Spleen (tissue), 11 donors: ENCODE results near the gene RAPH1. TPM values are rescaled to one million over a fixed set of nuclear protein-coding genes. Genes with fewer than 3 reads are reported as not detected.
"Not testable (repeated sequence)": the region's sequence is repeated elsewhere in the genome, so short reads cannot be mapped to it uniquely, and the experiment has no call there.

Experiments used
- DNase-seq: peaks from one replicate; pipeline ENCODE4 v3.0.0-alpha.2; 2020
- H3K27ac ChIP-seq, 8 donors: fragments of 200-600 bp; sonication (generic) in 7 of 8; 1 replicate in 4 of 8; 2 replicates in 4 of 8; pipeline versions ENCODE4 v1.5.0 to v1.8.0; 2016 to 2021; ENCODE audit warnings: inconsistent platforms in 4 of 8, mild to moderate bottlenecking in 4 of 8, moderate library complexity in 1 of 8
- H3K27me3 ChIP-seq, 7 donors: fragments of 200-600 bp; sonication (generic) in 6 of 7; replicated peaks in 1 of 7; 1 replicate in 4 of 7; 2 replicates in 3 of 7; pipeline versions ENCODE4 v1.5.0 to v1.8.0; 2016 to 2021; ENCODE audit warnings: inconsistent platforms in 3 of 7, mild to moderate bottlenecking in 1 of 7
- H3K36me3 ChIP-seq, 6 donors: fragments of 200-600 bp; sonication (generic) in 5 of 6; 1 replicate in 4 of 6; 2 replicates in 2 of 6; pipeline versions ENCODE4 v1.5.0 to v1.8.0; 2016 to 2021; ENCODE audit warnings: inconsistent platforms in 2 of 6
- H3K4me1 ChIP-seq, 6 donors: fragments of 200-600 bp; sonication (generic) in 5 of 6; 1 replicate in 3 of 6; 2 replicates in 3 of 6; pipeline versions ENCODE4 v1.5.0 to v1.8.0; 2016 to 2021; ENCODE audit warnings: inconsistent platforms in 3 of 6
- H3K4me3 ChIP-seq, 8 donors: fragments of 200-600 bp; sonication (generic) in 7 of 8; 1 replicate in 4 of 8; 2 replicates in 4 of 8; pipeline versions ENCODE4 v1.5.0 to v1.8.0; 2016 to 2021; ENCODE audit warnings: inconsistent platforms in 4 of 8, mild to moderate bottlenecking in 4 of 8, moderate library complexity in 2 of 8
- H3K9me3 ChIP-seq, 8 donors: fragments of 200-600 bp; sonication (generic) in 7 of 8; 1 replicate in 4 of 8; 2 replicates in 4 of 8; pipeline versions ENCODE4 v1.5.0 to v1.8.0; 2016 to 2021; ENCODE audit warnings: inconsistent platforms in 4 of 8
- CTCF ChIP-seq, 11 experiments: fragments of 200-600 bp in 7 of 11; fragments of 450-650 bp in 4 of 11; sonication (generic) in 4 of 11; IDR thresholded peaks in 8 of 11; conservative IDR thresholded peaks in 3 of 11; 1 replicate in 7 of 11; 2 replicates in 4 of 11; pipeline versions ENCODE4 v1.4.0 to v1.8.0; 2016 to 2021; ENCODE audit warnings: antibody characterized with exemption in 11 of 11, inconsistent platforms in 4 of 11, mild to moderate bottlenecking in 1 of 11
- POLR2A ChIP-seq, 3 donors: fragments of 450-650 bp; IDR thresholded peaks; one replicate each; pipeline ENCODE4 v1.5.1; 2017; ENCODE audit warnings: antibody characterized with exemption in 3 of 3, mild to moderate bottlenecking in 1 of 3
- POLR2AphosphoS5 ChIP-seq, 3 donors: sonication (generic); formaldehyde crosslinking; IDR thresholded peaks; one replicate each; pipeline ENCODE4 v1.5.1; 2017; ENCODE audit warnings: antibody characterized with exemption in 3 of 3
- WGBS, 5 donors: extraction: QIAGEN DNeasy Blood & Tissue Kit in 3 of 5; methylation state at CpG; one replicate each; pipeline versions ENCODE4 v1.1.5 to v1.1.7; 2013 to 2018; 5-methylcytosine and 5-hydroxymethylcytosine counted together
- intact Hi-C: fragments of 100-400 bp; cut with DNase I; formaldehyde crosslinking; loops from one replicate; pipeline ENCODE4 v1.15.0; 2023; ENCODE audit warnings: low total_unique reads
- polyA plus RNA-seq, 3 donors: library from polyadenylated mRNA; stranded (reverse); fragments of 200-250 nt; gene quantifications; one replicate each; pipeline ENCODE4 v1.2.1, GENCODE V29; 2013
- total RNA-seq, 7 donors: library from RNA; depleted of rRNA in 3 of 7; stranded (reverse); fragments of >200 nt in 3 of 7; fragmentation: NEBNext Ultra II Directional in 4 of 7; extraction: Animal tissue kit (Norgen Biotek cat#: 25700) in 4 of 7; gene quantifications; one replicate each; pipeline versions ENCODE4 v1.1.0 to v1.2.1, GENCODE V29; 2016 to 2021
- donor health status: healthy with polysubstance abuse.
- donor health status: DM: no; HTN: no; CAD: no; lungs with moderate emphysema.
- donor health status: DM: no; HTN: no; CAD: no.
- donor health status: Bipolar disorder and iron deficiency.
- donor health status: healthy.
- donor health status: DM: no; HTN: no; CAD: no.
- donor health status: DM: yes; HTN: yes; CAD: no.

Gene RAPH1
- total and polyA plus RNA-seq, 10 donors, result 2.6 to 138 (median 70.9) TPM

- no peak overlapping the region for H3K27ac ChIP-seq
- WGBS, 5 donors, result 91 to 100% (median 97%) methylated on average over 1 of the region's 1 CpG
- DNase-seq, result no peak
- TF ChIP-seq POLR2A (IDR thresholded peaks at IDR 0.05) (no peak), POLR2AphosphoS5 (IDR thresholded peaks at IDR 0.05) (no peak), CTCF (IDR thresholded peaks at IDR 0.05 in 8 of 11, conservative IDR thresholded peaks at IDR 0.05 in 3 of 11) (no peak)
- no peaks in the 10 kb centered on the region for H3K4me1 ChIP-seq
- no peak overlapping the region for H3K4me3 ChIP-seq
- H3K36me3 ChIP-seq, result peaks cover 0 to 3% (median 0%) of the 10 kb centered on the region in 6 donors
- H3K27me3 ChIP-seq, result no peaks in the 10 kb centered on the region
- intact Hi-C loops, result no loop called here
- no peaks in the 10 kb centered on the region for H3K9me3 ChIP-seq
These were observed 152.1 kb downstream of the RAPH1 start for GRCh38 chr2:203383038-203383437.

- no peak for TF ChIP-seq POLR2AphosphoS5 (IDR thresholded peaks at IDR 0.05)
- TF ChIP-seq POLR2A (IDR thresholded peaks at IDR 0.05), result no peak
- no peak for TF ChIP-seq CTCF (IDR thresholded peaks at IDR 0.05 in 8 of 11, conservative IDR thresholded peaks at IDR 0.05 in 3 of 11)
- no peaks in the 10 kb centered on the region for H3K4me1 ChIP-seq
- no peak for DNase-seq
- H3K27me3 ChIP-seq, result no peaks in the 10 kb centered on the region
- intact Hi-C loops, result no loop called here
- no peaks in the 10 kb centered on the region for H3K9me3 ChIP-seq
- H3K4me3 ChIP-seq, result no peak overlapping the region
- no peaks in the 10 kb centered on the region for H3K36me3 ChIP-seq
- WGBS, 5 donors, result 95 to 99% (median 98%) methylated on average over 3 of the region's 3 CpGs
- no peak overlapping the region for H3K27ac ChIP-seq
These were observed 155.9 kb downstream of the RAPH1 start for GRCh38 chr2:203379156-203379555.

GRCh38 chr2:203376173-203376572 is 158.9 kb downstream of the RAPH1 start:
- no peak for TF ChIP-seq CTCF (IDR thresholded peaks at IDR 0.05 in 8 of 11, conservative IDR thresholded peaks at IDR 0.05 in 3 of 11)
- TF ChIP-seq POLR2AphosphoS5 (IDR thresholded peaks at IDR 0.05), result no peak
- TF ChIP-seq POLR2A (IDR thresholded peaks at IDR 0.05), result no peak
- Histone ChIP-seq H3K27me3 (no peaks in the 10 kb centered on the region), H3K27ac (no peak overlapping the region), H3K4me3 (no peak overlapping the region), H3K36me3 (no peaks in the 10 kb centered on the region), H3K9me3 (no peaks in the 10 kb centered on the region), H3K4me1 (no peaks in the 10 kb centered on the region)
- intact Hi-C loops, result no loop called here
- DNase-seq, result no peak

- H3K27ac ChIP-seq, intact Hi-C loops, H3K9me3 ChIP-seq, H3K4me3 ChIP-seq, H3K4me1 ChIP-seq, H3K36me3 ChIP-seq, H3K27me3 ChIP-seq, DNase-seq: not testable (repeated sequence)
- WGBS, 5 donors, result 93 to 100% (median 98%) methylated on average over 6 to 28 of the region's 31 CpGs; no CpG with 5 or more reads in 1 of the 5 donors
These were observed 162.4 kb downstream of the RAPH1 start for GRCh38 chr2:203372706-203373105.
